Measurements from ENCODE around the gene TIMM17A. TPM values are rescaled to one million over a fixed set of nuclear protein-coding genes. Genes with fewer than 3 reads are reported as not detected.

Gene TIMM17A
- total and polyA plus RNA-seq, 2 donors from 2014 or later, result 40.8 to 73.2 TPM

DNA sequence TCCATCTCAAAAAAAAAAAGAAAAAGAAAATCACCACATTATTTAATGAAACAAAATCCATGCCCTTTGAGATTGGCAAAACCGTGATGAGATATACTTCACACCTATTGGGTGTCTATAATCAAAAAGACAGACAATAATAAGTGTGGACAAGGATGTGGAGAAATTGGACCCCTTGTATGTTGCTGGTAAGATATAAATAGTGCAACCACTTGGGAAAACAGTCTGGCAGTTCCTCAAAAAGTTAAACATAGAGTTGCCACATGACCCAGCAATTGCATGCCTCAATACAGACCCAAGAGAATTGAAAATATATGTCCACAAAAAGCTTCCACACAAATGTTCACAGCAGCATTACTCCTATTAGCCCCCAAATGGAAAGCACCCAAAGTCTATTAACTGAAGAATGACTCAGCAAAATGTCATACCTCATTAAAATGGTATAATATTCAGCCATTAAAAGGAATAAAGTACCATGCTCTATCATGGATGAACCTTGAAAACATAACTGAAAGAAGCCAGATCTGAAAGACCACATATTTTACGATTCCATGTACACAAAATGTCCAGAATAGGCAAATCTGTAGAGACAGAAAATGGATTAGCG lies 33.2 kb upstream of the TIMM17A start:
- Histone ChIP-seq H3K27me3 (ENCODE audit: control insufficient read depth, insufficient read depth, low read length) (no peaks in the 10 kb centered on the region), H3K4me1 (ENCODE audit: control insufficient read depth in 2 of 3, insufficient read depth in 2 of 3, low read depth in 1 of 3, low read length in 3 of 3) (peaks cover 0 to 5% (median 3%) of the 10 kb centered on the region in 3 donors), H3K4me3 (ENCODE audit: low read length in 3 of 3) (no peak overlapping the region), H3K9me3 (ENCODE audit: control insufficient read depth in 2 of 3, insufficient read depth in 1 of 3, low read length in 3 of 3) (no peaks in the 10 kb centered on the region), H3K27ac (ENCODE audit: low read depth in 2 of 2, low read length in 2 of 2) (no peak overlapping the region), H3K9ac (ENCODE audit: low read length in 3 of 3) (no peak overlapping the region), H3K36me3 (ENCODE audit: control insufficient read depth in 2 of 3, insufficient read depth in 3 of 3, low read length in 3 of 3) (no peaks in the 10 kb centered on the region)
- TF ChIP-seq, protein P1, sequence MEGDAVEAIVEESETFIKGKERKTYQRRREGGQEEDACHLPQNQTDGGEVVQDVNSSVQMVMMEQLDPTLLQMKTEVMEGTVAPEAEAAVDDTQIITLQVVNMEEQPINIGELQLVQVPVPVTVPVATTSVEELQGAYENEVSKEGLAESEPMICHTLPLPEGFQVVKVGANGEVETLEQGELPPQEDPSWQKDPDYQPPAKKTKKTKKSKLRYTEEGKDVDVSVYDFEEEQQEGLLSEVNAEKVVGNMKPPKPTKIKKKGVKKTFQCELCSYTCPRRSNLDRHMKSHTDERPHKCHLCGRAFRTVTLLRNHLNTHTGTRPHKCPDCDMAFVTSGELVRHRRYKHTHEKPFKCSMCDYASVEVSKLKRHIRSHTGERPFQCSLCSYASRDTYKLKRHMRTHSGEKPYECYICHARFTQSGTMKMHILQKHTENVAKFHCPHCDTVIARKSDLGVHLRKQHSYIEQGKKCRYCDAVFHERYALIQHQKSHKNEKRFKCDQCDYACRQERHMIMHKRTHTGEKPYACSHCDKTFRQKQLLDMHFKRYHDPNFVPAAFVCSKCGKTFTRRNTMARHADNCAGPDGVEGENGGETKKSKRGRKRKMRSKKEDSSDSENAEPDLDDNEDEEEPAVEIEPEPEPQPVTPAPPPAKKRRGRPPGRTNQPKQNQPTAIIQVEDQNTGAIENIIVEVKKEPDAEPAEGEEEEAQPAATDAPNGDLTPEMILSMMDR (IDR thresholded peaks at IDR 0.05; ENCODE audit: borderline replicate concordance, extremely low read depth, insufficient read depth), result no peak
- DNase-seq, result no peak
- intact Hi-C loops (cut with DNase I), result no loop called here
- no peak for FAIRE-seq

DNA sequence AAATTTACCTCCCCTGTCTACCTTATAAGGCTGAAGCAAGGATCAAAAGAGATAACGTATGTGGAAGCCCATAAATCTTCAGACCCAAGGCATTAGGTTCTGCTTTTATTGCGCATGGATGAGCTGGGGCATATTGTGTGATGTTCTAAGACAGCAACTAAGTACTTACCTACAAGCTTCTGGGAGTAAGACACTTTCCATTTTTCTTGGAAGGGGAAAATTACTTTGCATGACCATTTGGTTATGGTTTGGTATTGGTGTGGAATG lies 30.1 kb upstream of the TIMM17A start:
- H3K36me3 ChIP-seq (ENCODE audit: control insufficient read depth in 2 of 3, insufficient read depth in 3 of 3, low read length in 3 of 3), result no peaks in the 10 kb centered on the region
- TF ChIP-seq, protein P1 (IDR thresholded peaks at IDR 0.05; ENCODE audit: borderline replicate concordance, extremely low read depth, insufficient read depth), result no peak
- no peak overlapping the region for H3K4me3 ChIP-seq (ENCODE audit: low read length in 3 of 3)
- H3K4me1 ChIP-seq (ENCODE audit: control insufficient read depth in 2 of 3, insufficient read depth in 2 of 3, low read depth in 1 of 3, low read length in 3 of 3), result no peaks in the 10 kb centered on the region
- intact Hi-C loops (cut with DNase I), result no loop called here
- no peak overlapping the region for H3K27ac ChIP-seq (ENCODE audit: low read depth in 2 of 2, low read length in 2 of 2)
- no peak overlapping the region for H3K9ac ChIP-seq (ENCODE audit: low read length in 3 of 3)
- H3K9me3 ChIP-seq (ENCODE audit: control insufficient read depth in 2 of 3, insufficient read depth in 1 of 3, low read length in 3 of 3), result no peaks in the 10 kb centered on the region
- no peaks in the 10 kb centered on the region for H3K27me3 ChIP-seq (ENCODE audit: control insufficient read depth, insufficient read depth, low read length)
- FAIRE-seq, result no peak
- DNase-seq, result peak in 2 of 5 donors; percentile 70 to 72

DNA sequence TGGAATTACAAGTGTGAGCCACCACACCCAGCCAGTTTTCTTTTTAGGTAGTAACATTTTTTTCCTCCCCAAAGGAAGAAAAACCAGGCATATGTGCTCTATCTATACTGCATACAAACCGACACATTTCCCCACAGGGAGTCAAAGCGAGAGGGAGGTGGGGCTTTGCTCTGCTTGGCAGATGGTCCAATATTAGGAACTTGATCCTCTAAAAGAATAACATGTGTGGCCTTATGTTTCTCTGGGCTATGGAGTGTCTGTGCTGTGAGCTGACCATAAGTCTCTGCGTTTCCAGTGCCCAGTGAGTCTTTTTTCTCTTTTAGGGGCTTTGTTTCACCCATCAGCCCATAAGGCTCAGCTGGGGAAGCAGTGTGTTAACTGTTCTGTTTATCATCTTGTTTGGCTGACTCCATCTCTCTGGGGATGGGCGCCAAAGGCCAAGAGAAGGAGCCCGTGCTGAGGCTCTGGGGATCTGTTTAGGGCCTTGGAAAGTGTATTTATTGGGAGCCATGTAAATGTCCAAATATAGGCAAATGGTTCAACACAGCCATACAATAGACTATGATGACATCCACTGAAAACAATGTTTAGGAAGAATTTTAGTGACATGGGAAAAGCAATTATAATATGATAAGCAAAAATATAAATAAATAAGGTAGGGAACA lies 29.2 kb upstream of the TIMM17A start:
- Histone ChIP-seq H3K4me1 (ENCODE audit: control insufficient read depth in 2 of 3, insufficient read depth in 2 of 3, low read depth in 1 of 3, low read length in 3 of 3) (no peaks in the 10 kb centered on the region), H3K36me3 (ENCODE audit: control insufficient read depth in 2 of 3, insufficient read depth in 3 of 3, low read length in 3 of 3) (no peaks in the 10 kb centered on the region), H3K9ac (ENCODE audit: low read length in 3 of 3) (no peak overlapping the region), H3K4me3 (ENCODE audit: low read length in 3 of 3) (no peak overlapping the region), H3K27ac (ENCODE audit: low read depth in 2 of 2, low read length in 2 of 2) (no peak overlapping the region), H3K9me3 (ENCODE audit: control insufficient read depth in 2 of 3, insufficient read depth in 1 of 3, low read length in 3 of 3) (no peaks in the 10 kb centered on the region), H3K27me3 (ENCODE audit: control insufficient read depth, insufficient read depth, low read length) (no peaks in the 10 kb centered on the region)
- DNase-seq, result no peak
- intact Hi-C loops (cut with DNase I), result no loop called here
- TF ChIP-seq, protein P1 (IDR thresholded peaks at IDR 0.05; ENCODE audit: borderline replicate concordance, extremely low read depth, insufficient read depth), result no peak
- FAIRE-seq, result no peak

Data from kidney (tissue), 14 donors.